CD14-positive monocyte (primary cell): ENCODE data around the gene NELFE. TPM values are rescaled to one million over a fixed set of nuclear protein-coding genes. Genes with fewer than 3 reads are reported as not detected.
"Not testable (repeated sequence)": the region's sequence is repeated elsewhere in the genome, so short reads cannot be mapped to it uniquely, and the experiment has no call there.

Source experiments
- DNase-seq, 3 donors: peaks; one replicate each; pipeline ENCODE4 v3.0.0-alpha.2; 2011 to 2022
- H2AFZ ChIP-seq: 2 replicates; pipeline ENCODE4 v1.6.0; 2012; ENCODE audit warnings: mild to moderate bottlenecking, low read depth, low read length, inconsistent platforms; ENCODE audit not compliant: insufficient read depth, poor library complexity, severe bottlenecking
- H3K27ac ChIP-seq, 2 donors: 1 replicate in 1 of 2; 2 replicates in 1 of 2; pipeline ENCODE4 v1.5.1; 2012 to 2013; ENCODE audit warnings: low read length in 2 of 2, control low read depth in 1 of 2, inconsistent platforms in 1 of 2, low read depth in 1 of 2, mild to moderate bottlenecking in 1 of 2
- H3K27me3 ChIP-seq, 2 donors: one replicate each; pipeline versions ENCODE4 v1.6.0 to v1.6.1; 2011 to 2013; ENCODE audit warnings: low read length in 2 of 2; ENCODE audit not compliant: control insufficient read depth in 2 of 2, insufficient read depth in 2 of 2
- H3K36me3 ChIP-seq, 2 donors: replicated peaks in 1 of 2; 1 replicate in 1 of 2; 2 replicates in 1 of 2; pipeline versions ENCODE4 v1.5.1 to v1.6.1; 2012 to 2013; ENCODE audit warnings: low read length in 2 of 2, control low read depth in 1 of 2, inconsistent platforms in 1 of 2, mild to moderate bottlenecking in 1 of 2; ENCODE audit not compliant: insufficient read depth in 2 of 2, control insufficient read depth in 1 of 2
- H3K4me1 ChIP-seq, 2 donors: 1 replicate in 1 of 2; 2 replicates in 1 of 2; pipeline versions ENCODE4 v1.5.1 to v1.6.1; 2012 to 2013; ENCODE audit warnings: low read length in 2 of 2, control low read depth in 1 of 2, inconsistent platforms in 1 of 2, mild to moderate bottlenecking in 1 of 2, moderate library complexity in 1 of 2; ENCODE audit not compliant: insufficient read depth in 2 of 2, control insufficient read depth in 1 of 2
- H3K4me2 ChIP-seq: replicated peaks from 2 replicates; pipeline ENCODE3; 2012; ENCODE audit warnings: low read length, moderate library complexity, mild to moderate bottlenecking; ENCODE audit not compliant: poor library complexity, severe bottlenecking; ENCODE audit errors: extremely low read depth
- H3K4me3 ChIP-seq, 3 experiments: fragments of 200-600 bp in 1 of 3; sonication (generic) in 1 of 3; replicated peaks in 1 of 3; 1 replicate in 2 of 3; 2 replicates in 1 of 3; pipeline ENCODE4 v1.5.1; 2011 to 2013; ENCODE audit warnings: low read length in 3 of 3, mild to moderate bottlenecking in 3 of 3, control low read depth in 2 of 3, low read depth in 2 of 3, inconsistent platforms in 1 of 3, moderate library complexity in 1 of 3
- H3K79me2 ChIP-seq: 2 replicates; pipeline ENCODE4 v1.6.0; 2012; ENCODE audit warnings: mild to moderate bottlenecking, control low read depth, inconsistent platforms, low read length, moderate library complexity; ENCODE audit not compliant: insufficient read depth
- H3K9ac ChIP-seq: 2 replicates; pipeline ENCODE4 v1.6.0; 2017; ENCODE audit warnings: low read length, mild to moderate bottlenecking; ENCODE audit not compliant: insufficient read depth, poor library complexity, severe bottlenecking
- H3K9me3 ChIP-seq, 2 donors: replicated peaks in 1 of 2; 1 replicate in 1 of 2; 2 replicates in 1 of 2; pipeline versions ENCODE4 v1.5.1 to v1.6.1; 2012 to 2013; ENCODE audit warnings: low read length in 2 of 2, control low read depth in 1 of 2; ENCODE audit not compliant: control insufficient read depth in 1 of 2, insufficient read depth in 1 of 2
- H4K20me1 ChIP-seq: 2 replicates; pipeline ENCODE4 v1.6.0; 2012; ENCODE audit warnings: mild to moderate bottlenecking, low read length, control low read depth, moderate library complexity; ENCODE audit not compliant: insufficient read depth
- H3K27ac Mint-ChIP-seq, 7 donors: one replicate each; pipeline ENCODE4 v1.8.0; 2020; ENCODE audit warnings: mild to moderate bottlenecking in 7 of 7, mixed read lengths in 7 of 7, moderate library complexity in 6 of 7, inconsistent platforms in 2 of 7
- H3K27me3 Mint-ChIP-seq, 3 donors: one replicate each; pipeline ENCODE4 v1.8.0; 2021 to 2022; ENCODE audit warnings: low read depth in 3 of 3, mild to moderate bottlenecking in 3 of 3, mixed read lengths in 3 of 3, moderate library complexity in 3 of 3, inconsistent platforms in 1 of 3
- H3K36me3 Mint-ChIP-seq, 2 donors: one replicate each; pipeline ENCODE4 v1.8.0; 2020; ENCODE audit warnings: mixed read lengths in 2 of 2, inconsistent platforms in 1 of 2, mild to moderate bottlenecking in 1 of 2
- H3K4me1 Mint-ChIP-seq: one replicate; pipeline ENCODE4 v1.8.0; 2020; ENCODE audit warnings: mild to moderate bottlenecking, mixed read lengths
- H3K4me3 Mint-ChIP-seq, 2 donors: one replicate each; pipeline ENCODE4 v1.8.0; 2020; ENCODE audit warnings: mild to moderate bottlenecking in 2 of 2, mixed read lengths in 2 of 2, moderate library complexity in 1 of 2
- H3K9me3 Mint-ChIP-seq, 7 donors: one replicate each; pipeline ENCODE4 v1.8.0; 2020 to 2022; ENCODE audit warnings: mixed read lengths in 7 of 7, mild to moderate bottlenecking in 6 of 7, moderate library complexity in 6 of 7, inconsistent platforms in 2 of 7
- CTCF ChIP-seq: fragments of 200-600 bp; IDR thresholded peaks from one replicate; pipeline ENCODE4 v1.8.0; 2022; ENCODE audit warnings: antibody characterized with exemption, mild to moderate bottlenecking
- WGBS: methylation state at CpG from one replicate; pipeline ENCODE4 v1.1.5; 2013; ENCODE audit warnings: missing lambda C conversion rate; ENCODE audit not compliant: insufficient coverage; 5-methylcytosine and 5-hydroxymethylcytosine counted together
- intact Hi-C, 2 donors: fragments of 100-400 bp; cut with micrococcal nuclease; formaldehyde crosslinking; loops; one replicate each; pipeline versions ENCODE4 v1.15.0 to v1.15.1; 2023
- polyA plus RNA-seq, 3 donors: library from polyadenylated mRNA; depleted of rRNA in 1 of 3; unstranded in 2 of 3; stranded (reverse) in 1 of 3; fragments of 300-500 nt in 2 of 3; fragments of >200 nt in 1 of 3; fragmentation: Illumina TruSeq in 2 of 3; gene quantifications; 1 replicate in 2 of 3; 2 replicates in 1 of 3; pipeline ENCODE4 v1.2.3, GENCODE V29; 2012 to 2021

Gene NELFE
- polyA plus RNA-seq, 3 donors = 48.8 to 74.4 (median 61.4) TPM

- no peak for DNase-seq
- 94% methylated on average over 18 of the region's 19 CpGs for WGBS
- H3K9me3 Mint-ChIP-seq = peaks cover 0 to 1% (median 0%) of the 10 kb centered on the region in 7 donors
These were observed 25.2 kb downstream of the NELFE start for GRCh38 chr6:31933537-31933936.

GRCh38 chr6:31932137-31932536, 26.6 kb downstream of the NELFE start:
- H3K4me3 Mint-ChIP-seq, H3K4me2 ChIP-seq, H3K27me3 Mint-ChIP-seq, H3K36me3 Mint-ChIP-seq, H2AFZ ChIP-seq, H4K20me1 ChIP-seq, H3K9me3 ChIP-seq, H3K27me3 ChIP-seq, intact Hi-C loops, H3K79me2 ChIP-seq, DNase-seq, H3K36me3 ChIP-seq, H3K9ac ChIP-seq, H3K27ac ChIP-seq, H3K27ac Mint-ChIP-seq, H3K4me3 ChIP-seq, H3K9me3 Mint-ChIP-seq: not testable (repeated sequence)
- WGBS = no CpG with 5 or more reads among the region's 32 CpGs
- peaks cover 24% of the 10 kb centered on the region for H3K4me1 Mint-ChIP-seq
- peaks cover 4 to 29% of the 10 kb centered on the region in 2 donors for H3K4me1 ChIP-seq

More at GRCh38 chr6:31933537-31933936, 25.2 kb downstream of the NELFE start:
- Histone ChIP-seq H2AFZ (no peak overlapping the region), H3K9ac (no peak overlapping the region), H3K36me3 (no peaks in the 10 kb centered on the region), H3K4me1 (peaks cover 4 to 16% of the 10 kb centered on the region in 2 donors), H3K4me2 (no peak overlapping the region), H3K79me2 (no peaks in the 10 kb centered on the region), H3K27ac (no peak overlapping the region), H3K27me3 (no peaks in the 10 kb centered on the region), H4K20me1 (no peaks in the 10 kb centered on the region), H3K9me3 (no peaks in the 10 kb centered on the region), H3K4me3 (no peak overlapping the region)
- Mint-ChIP-seq H3K27me3 (peaks cover 0 to 6% (median 3%) of the 10 kb centered on the region in 3 donors), H3K4me1 (peaks cover 10% of the 10 kb centered on the region), H3K27ac (no peak overlapping the region), H3K36me3 (no peaks in the 10 kb centered on the region), H3K4me3 (no peak overlapping the region)
- no peak for TF ChIP-seq CTCF
- intact Hi-C loops = no loop called here
